Left ventricle myocardium superior (tissue), 1 donor: ENCODE measurements around the gene UBE2G2. TPM values are rescaled to one million over a fixed set of nuclear protein-coding genes. Genes with fewer than 3 reads are reported as not detected.
A peak's percentile ranks its signal among the peaks of the same experiment; 100 is the strongest.

ENCODE experiments used
- ATAC-seq: fragments of 200-7000 bp; cut with Tn5 transposase; one replicate; pipeline ENCODE4 v1.9.1; 2020; ENCODE audit warnings: mild to moderate bottlenecking, moderate library complexity
- DNase-seq: peaks from one replicate; pipeline ENCODE4 v3.0.0-alpha.2; 2020
- intact Hi-C: fragments of 100-400 bp; cut with micrococcal nuclease; formaldehyde crosslinking; loops from one replicate; pipeline ENCODE4 v1.11.0; 2022
- total RNA-seq: library from RNA; stranded (reverse); fragmentation: NEBNext Ultra II Directional; extraction: Animal tissue kit (Norgen Biotek cat#: 25700); gene quantifications from one replicate; pipeline ENCODE4 v1.2.1, GENCODE V29; 2021
- donor health status: DM: no; HTN: yes; CAD: no; lungs with severe emphysema.

UBE2G2 gene
- total RNA-seq, 1 donor from 2014 or later: 70.0 TPM

DNA sequence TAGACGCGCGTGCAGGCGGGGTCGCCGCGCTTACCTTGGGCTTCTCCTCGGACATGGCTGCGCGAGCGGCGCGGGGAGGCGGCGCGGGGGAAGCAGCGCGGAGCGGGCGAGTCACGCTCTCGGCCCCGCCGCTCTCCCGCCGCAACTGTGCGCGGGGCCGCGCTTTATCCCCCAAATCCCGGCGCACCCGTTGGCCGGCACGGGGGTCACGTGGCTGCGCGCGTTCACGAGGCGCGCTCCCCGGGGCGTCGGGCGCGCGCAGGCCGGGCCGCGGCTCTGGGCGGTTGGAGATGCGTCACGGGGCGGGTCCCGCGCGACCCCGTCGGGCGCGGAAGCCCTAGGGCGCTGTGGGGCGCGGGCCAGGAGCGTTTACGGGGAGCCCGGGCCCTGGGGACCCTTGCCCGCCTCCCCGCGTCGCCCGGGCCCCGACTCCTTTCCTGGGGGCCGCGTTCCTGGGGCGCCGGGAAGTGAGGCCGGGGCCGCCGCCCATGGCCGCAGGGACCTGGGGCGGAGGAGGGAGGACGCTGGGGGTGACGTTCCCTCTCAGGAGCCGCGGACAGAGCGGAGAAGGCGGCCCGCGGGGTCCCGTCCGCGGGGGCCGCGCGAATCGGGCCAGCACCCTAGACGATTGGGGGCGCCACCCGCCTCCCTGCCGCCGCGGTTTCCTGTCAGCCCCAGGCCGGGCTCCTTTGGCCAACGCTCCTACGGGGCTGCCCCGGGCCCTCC lies 16.5 kb upstream of the UBE2G2 start, which contains the start of gene SUMO3:
SUMO3 (minus strand) TSS at position 149 of the 726 bp plus-strand sequence; CDS start at position 55, 94 bp downstream.
- intact Hi-C loops: no loop called here
- ATAC-seq: peak; percentile 75
- DNase-seq: peak; percentile 91

DNA sequence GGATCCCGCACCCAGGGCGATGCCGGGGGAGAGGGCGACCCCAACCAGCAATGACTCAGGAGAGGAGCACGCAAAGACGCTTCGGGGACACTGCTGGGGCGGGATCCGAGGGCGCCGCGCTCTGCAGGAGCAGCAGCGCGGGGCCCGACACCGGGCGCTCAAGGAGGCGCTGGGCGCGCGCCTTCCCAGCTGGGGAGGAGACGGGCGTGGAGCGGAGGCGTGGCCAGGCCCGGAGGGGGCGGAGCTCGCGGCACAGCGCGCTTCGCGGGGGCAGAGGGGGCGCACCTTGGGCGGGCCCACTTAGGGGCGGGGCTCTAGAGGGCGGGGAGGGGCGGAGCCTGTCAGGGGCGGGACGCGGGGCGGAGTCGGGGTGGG lies 15.9 kb upstream of the UBE2G2 start:
- DNase-seq: peak; percentile 96
- peak; percentile 92 for ATAC-seq
- intact Hi-C loops: no loop called here

DNA sequence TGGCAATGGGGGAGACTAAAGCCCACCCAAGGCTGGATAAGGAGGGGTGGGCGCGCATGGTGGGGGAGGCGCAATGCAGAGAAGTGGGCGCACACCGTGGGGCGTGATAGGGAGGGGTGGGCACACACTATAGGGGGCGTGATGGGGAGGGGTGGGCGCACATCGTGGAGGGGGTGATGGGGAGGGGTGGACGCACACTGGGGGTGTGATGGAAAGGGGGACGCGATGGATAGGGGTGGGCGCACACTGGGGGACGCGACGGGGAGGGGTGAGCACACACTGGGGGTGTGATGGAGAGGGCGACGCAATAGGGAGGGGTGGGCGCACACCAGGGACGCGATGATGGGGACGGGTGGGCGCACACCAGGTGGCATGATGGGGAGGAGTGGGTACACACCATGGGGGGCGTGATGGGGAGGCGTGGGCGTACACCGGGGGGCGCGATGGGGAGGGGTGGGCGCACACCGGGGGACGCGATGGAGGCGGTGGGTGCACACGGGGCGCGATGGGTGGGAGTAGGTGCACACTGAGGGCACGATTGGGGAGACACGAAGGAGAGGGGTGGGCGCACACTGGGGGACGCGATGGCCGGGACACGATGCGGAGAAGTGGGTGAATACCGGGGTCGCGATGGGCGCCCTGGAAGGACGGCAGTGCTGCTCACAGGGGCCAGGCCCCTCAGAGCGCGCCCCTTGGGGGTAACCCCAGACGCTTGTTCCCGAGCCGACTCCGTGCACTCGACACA lies 15.3 kb upstream of the UBE2G2 start:
- DNase-seq (no peak), ATAC-seq (peak; percentile 2)
- intact Hi-C loops: no loop called here

DNA sequence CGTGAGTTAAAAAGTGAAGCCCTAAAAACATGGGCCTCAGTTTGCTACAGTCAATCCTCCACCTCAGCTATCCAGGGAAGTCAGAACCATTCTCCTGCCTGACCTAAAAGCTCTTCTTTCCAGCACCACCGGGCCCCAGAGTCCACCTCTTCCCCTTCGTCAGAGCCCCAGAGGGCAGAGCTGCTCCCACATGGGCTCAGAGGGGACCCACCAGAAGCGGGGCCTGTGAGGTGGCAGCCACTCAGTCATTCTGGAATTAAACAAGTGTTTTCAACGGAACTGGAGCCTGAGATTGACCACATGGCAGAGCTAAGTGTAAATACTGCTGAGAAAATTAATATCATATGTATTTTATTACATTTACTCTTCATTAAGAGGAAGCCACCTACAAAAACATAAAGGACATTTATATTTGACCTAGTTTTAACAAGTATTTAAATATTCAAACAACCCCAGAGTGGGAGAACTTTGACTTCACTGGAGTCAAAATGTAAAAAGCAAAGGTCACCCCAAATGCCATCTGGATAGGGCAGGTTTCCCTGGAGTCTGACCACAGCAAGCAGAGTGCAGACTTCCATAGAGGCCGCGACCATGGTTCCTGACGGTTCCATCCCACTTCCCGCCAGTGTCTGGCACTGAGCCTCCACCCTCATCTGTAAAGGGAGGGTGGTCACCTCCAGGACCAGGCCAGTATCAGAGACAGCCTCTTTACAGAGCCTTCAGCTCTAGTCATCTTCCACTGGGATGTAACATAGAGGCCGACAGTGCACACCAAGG lies 14.4 kb upstream of the UBE2G2 start:
- ATAC-seq (no peak), DNase-seq (peak; percentile 52)
- intact Hi-C loops: no loop called here

DNA sequence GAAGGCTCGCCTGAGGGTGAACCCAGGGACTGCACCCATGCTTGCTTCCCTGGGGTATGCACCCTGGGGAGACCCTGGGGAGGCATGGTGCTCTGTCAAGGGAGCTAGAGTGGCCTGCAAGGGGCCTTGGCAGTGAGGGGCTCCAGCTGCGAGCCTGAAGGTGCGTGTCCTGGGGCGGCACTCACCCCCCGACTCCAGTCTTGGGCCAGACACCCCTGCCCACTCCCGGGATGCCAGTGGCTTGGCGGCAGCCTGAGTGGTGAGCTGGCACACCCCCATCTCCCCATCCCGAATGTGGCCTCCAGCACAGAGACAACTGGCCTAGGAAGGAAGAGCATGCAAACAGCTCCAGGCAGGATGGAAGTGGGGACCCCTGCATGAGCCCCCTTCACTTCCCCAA lies 13.6 kb upstream of the UBE2G2 start:
- DNase-seq (no peak), ATAC-seq (no peak)
- intact Hi-C loops: no loop called here

DNA sequence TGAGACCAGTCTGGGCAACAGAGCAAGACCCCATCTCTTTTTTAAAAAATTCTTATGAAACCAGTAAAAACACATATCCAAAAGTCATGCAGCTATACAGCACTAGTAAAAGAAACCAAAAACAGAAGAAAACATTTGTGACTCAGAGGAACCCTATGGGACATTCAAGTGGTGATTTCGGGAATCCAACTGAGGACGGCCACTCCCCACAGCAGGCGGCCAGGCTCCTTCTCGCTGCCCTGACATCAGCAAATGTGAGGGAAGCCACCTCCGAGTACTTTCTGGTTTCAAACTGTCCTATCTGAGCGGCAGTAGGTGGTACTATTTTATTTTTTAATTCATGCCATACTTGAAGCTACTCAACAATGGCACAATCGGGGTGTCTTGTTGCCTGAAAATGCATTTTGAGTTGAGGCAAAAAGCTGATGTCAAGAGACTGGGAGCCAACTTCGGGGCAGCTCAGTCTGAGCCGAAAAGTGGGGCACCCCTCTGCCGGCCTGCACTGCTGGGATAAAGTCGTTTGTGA lies 12.9 kb upstream of the UBE2G2 start:
- ATAC-seq: no peak
- no peak for DNase-seq
- intact Hi-C loops: no loop called here

DNA sequence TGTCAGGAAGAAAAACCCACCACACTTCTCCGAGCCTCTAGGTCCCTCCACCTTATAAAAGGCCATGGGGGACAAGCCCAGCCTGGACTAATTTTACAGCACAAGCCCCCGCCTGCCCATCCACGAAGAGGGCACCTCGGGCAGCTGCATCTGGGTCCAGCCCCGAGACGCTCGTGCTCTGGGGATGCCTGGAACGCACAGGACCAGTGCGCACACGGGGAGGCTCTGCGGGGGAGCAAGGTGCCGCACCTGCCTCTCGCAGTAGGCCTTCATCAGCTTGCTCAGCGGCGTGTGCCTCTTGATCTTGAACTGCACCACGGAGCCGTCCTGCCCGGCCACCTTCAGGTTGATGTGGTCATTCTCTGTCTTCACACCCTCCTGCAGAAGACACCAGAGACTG lies 12.1 kb upstream of the UBE2G2 start:
- intact Hi-C loops: no loop called here
- ATAC-seq (no peak), DNase-seq (no peak)

DNA sequence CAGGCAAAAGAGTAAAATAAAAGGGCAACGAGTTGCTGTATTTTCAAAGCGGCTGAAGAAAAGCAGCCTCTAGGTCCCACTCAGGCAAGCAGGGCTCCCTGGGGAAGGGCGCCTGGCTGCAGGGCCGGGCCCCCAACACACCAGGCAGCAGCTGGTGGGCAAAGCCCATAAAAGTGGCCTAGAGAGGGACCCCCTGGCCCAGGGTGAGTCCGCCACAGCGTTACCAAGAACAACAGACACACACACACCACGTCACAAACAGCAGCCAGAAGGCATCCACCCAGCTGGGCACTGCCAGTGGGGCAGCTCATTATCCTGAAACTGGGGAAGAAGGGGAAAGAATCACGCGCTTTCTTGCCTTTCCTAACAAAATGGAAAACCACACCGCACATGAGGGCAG lies 11.5 kb upstream of the UBE2G2 start:
- ATAC-seq: no peak
- no peak for DNase-seq
- intact Hi-C loops: no loop called here

DNA sequence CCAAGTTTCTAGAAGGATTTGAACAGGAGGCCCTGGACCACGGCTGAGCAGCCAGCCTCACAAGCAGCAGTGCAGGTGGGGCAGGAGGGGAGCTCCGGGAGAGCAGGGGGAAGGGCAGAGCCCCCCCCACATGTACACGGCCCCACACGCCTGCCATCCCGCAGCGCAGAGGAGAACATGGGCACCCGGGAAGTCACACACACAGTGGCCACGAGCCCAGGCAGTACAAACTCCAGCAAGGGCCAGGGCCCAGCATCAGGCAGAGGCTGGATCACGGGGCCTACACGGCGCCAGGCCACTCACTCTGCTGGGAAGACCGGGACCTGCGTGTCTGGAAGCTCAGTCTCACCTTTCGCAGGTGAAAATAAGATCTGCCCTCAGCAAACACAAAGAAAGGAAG lies 11.0 kb upstream of the UBE2G2 start:
- intact Hi-C loops: no loop called here

DNA sequence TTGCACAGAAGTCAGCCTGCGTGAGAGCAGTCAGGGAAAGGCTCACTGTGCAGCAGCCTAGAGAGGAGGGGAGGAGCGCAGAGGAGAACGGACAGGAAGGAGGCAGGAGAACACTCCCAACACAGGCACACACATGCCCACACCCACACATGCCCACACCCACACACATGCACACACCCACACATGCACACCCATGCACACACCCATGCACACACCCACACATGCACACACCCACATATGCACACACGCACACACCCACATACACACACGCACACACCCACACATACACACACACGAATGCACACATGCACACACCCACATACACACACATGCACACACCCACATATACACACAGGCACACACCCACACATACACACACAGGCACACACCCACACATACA lies 9.2 kb upstream of the UBE2G2 start:
- intact Hi-C loops: no loop called here
- no peak for DNase-seq
- no peak for ATAC-seq

More for the DNA sequence above, 11.0 kb upstream of the UBE2G2 start:
- ATAC-seq (no peak), DNase-seq (no peak)

DNA sequence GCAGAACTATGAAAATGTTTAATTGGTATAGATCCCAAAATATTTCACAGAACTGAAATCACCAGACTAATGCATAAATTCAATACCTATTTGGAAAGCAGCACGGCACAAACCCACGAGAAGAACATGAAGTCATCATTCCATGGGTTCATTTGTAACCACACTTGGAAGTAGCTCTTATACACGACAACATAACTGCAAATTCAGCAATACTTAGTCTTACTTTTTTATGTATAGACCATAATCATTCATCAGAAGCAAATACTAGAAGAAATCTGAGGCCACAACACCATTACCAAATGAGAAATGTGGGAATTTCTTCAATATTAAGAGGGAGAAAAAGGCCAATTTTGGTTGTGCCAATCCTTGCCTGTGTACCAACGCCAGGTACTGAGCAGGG lies 4.2 kb upstream of the UBE2G2 start:
- intact Hi-C loops: no loop called here
- ATAC-seq (no peak), DNase-seq (no peak)

DNA sequence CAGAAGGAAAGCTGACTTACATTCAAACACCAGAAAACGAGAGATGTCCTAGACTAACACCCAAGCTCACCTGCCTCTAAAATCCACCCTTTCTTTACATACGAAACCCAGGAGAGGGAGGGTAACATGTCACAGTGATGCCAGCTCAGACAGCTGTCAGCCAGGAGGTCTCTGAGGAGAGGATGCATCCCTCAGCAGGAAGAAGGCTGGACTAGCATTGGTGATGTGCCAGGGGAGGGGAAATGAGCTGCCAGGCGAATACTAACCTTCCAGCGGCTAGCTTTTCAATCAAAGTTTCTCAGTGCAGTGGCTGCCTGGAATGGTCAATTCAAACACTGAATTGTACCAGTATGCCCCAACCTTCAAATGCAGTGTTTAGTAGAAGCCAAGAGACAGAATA lies 3.6 kb upstream of the UBE2G2 start:
- DNase-seq (no peak), ATAC-seq (no peak)
- intact Hi-C loops: no loop called here

DNA sequence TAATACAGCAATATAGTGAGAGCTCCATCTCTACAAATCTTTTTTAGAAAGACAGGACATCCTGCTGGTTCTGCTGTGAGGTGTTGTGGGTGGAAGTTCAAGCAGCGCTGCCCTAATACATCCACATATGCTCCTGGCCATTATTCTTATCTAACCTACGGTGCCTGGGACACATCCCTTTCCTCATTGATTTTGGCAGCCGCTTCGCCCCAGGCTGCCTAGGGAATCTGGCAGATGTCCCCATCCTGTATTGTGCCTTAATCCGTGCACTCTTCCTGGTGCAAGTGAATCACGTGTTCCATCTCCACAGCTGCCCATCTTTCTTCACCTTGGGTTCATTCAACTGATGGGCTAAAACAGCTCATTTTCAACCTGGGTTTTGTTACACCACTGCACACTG lies 3.1 kb upstream of the UBE2G2 start:
- ATAC-seq: no peak
- no peak for DNase-seq
- intact Hi-C loops: no loop called here

DNA sequence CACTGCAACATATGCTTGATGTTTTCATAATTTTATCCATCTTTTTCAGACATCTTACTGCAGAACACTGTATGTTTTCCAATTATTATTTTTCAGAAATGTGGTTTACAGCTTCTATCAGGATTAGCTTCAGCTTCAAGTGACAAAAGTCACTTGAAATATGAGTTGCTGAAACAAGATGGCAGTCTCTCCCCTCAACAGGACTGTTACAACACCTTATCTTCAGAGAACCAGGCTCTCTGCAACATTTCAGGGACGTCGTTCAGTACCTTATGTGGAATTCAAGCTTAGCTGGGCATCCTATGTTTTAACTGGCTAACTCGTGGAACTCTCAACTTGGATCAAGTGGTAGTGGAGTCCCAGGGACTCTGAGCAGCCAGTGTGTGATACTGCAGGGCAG lies 2.0 kb upstream of the UBE2G2 start:
- no peak for DNase-seq
- no peak for ATAC-seq
- intact Hi-C loops: no loop called here

DNA sequence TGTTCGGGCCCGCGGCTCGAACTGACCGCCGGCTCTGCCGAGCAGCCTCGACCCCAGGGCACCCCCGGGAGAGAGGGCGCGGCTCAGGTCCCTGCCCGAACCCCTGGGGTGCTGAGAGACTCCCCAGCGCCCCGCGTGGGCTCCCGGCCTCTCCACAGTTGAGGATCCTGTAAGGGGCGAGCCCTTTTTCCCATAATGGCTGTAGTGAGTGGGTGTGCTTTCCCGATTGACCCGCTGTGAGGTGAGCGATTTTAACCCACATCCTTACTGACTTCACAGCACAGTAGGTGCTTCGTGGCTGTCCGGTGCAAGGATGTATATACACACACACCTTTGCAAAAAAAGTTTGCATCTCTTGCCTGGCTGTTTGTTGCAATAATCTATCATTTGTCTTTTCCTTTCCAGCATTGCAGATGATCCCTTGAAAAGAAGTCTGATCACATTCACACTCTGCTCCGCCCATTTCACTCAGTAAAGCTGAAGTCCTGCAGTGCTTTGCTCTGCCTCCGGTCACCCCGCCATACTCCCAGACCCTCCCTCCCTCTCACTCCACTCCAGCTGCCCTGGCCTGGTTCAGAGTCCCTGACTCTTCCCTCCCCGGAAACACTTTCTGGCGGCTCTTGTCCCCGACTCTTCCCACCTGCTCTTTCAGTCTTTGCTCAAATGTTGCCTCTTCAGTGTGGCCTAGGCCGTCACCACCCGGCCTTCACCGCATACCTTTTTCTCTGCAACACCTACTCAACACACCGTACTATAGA lies 955 bp upstream of the UBE2G2 start:
- DNase-seq (no peak), ATAC-seq (peak; percentile 2)
- intact Hi-C loops: no loop called here

DNA sequence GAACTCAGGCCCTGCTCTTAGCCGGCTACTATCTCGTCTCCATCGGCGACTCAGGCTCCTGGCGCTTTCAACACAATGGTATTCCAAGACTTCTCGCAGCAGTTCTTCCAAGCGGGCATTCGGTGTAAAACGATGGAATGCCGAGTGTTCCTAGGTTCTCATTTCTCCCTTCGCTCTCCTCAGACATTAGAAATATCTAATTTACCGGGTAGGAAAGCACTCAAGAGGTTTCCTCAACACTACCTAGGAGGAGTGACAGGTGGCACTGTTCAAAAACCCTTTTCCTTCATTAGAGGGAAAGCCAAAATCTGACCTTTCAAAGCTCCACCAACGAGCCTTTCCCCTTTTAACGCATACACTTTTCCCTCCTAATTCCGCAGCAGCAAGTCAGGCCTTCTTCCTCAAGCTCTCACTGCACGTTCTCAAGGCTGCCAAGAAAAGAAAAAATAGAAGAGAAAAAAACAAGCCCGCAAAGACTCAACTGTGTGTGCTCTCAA lies 601 bp downstream of the UBE2G2 start:
- no peak for ATAC-seq
- DNase-seq: no peak
- intact Hi-C loops: no loop called here

DNA sequence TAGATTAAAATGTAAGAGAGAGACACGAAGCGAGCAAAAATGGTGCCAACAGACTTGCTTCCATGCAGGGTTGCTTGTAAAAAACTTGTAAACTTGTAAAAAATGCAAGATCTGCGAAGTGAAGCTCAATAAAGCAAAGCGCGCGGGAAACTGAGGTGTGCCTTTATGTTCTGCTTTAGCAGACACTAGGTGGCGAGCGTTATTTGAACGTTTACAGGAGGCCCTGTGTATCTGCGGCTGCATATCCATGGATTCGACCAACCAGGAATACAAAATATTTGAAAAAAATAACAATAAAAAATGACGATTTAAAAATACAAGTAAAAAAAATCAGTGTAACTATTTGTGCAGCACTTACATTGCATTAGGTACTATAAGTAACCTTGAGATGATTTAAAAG lies 1.5 kb downstream of the UBE2G2 start:
- ATAC-seq (no peak), DNase-seq (no peak)
- intact Hi-C loops: no loop called here

DNA sequence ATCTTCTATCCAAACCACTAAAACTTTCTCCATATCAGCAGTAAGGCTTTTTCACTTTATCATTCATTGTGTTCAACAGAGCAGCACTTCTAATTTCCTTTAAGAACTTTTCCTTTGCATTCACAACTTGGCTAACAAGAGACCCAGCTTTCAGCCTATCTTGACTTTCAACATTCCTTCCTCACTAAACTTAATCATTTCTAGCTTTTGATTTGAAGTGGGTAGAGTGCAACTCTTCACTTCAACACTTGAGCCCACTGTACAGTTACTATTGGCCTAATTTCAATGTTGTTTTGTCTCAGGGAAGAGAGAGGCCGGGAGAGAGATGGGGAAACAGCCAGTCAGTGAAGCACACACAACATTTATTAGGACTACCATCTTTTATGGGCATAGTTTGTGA lies 2.0 kb downstream of the UBE2G2 start:
- intact Hi-C loops: loop anchor here (10.0 kb wide), 1 partner anchor 75 kb away; the partner anchor contains the start of gene PTTG1IP
- DNase-seq: no peak

DNA sequence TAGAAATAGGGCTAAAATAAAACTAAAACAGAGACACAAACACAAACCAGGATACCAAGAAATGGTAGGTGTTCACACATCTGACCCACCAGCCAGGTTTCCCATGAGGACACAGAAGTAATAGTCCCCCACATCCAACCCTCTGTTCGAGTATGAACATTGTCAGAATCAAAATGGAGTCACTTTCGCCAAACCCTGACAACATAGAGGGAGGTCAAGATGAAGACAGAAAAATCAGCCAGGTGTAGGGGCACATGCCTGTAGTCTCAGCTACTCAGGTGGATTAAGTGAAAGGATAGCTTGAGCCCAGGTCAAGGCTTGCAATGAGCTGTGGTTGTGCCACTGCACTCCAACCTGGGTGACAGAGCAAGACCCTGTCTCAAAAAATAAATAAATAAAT lies 3.8 kb downstream of the UBE2G2 start:
- intact Hi-C loops: loop anchor here (10.0 kb wide), 1 partner anchor 77 kb away; the partner anchor contains the start of gene PTTG1IP
- ATAC-seq (no peak), DNase-seq (no peak)

More for the DNA sequence above, 2.0 kb downstream of the UBE2G2 start:
- no peak for ATAC-seq
